ENCODE data around the gene ABCA4.

The ABCA4 gene

GRCh38 chr1:94146273-94146672 lies 25.3 kb upstream of the ABCA4 start:
- TF ChIP-seq CREB5 (CRISPR knock-in tag; IDR thresholded peaks at IDR 0.05; ENCODE audit: low read depth) (no peak), RARB (CRISPR knock-in tag; IDR thresholded peaks at IDR 0.05) (no peak), ZNF565 (CRISPR knock-in tag; conservative IDR thresholded peaks at IDR 0.05; ENCODE audit: low read depth) (no peak), ZNF8 (CRISPR knock-in tag; IDR thresholded peaks at IDR 0.05) (no peak), TSHZ2 (CRISPR knock-in tag; IDR thresholded peaks at IDR 0.05) (no peak), ZFP30 (CRISPR knock-in tag; IDR thresholded peaks at IDR 0.05) (no peak)
- ATAC-seq: no peak

- no peak for TF ChIP-seq ZFP30 (CRISPR knock-in tag; IDR thresholded peaks at IDR 0.05)
- TF ChIP-seq BACH2 (CRISPR knock-in tag; IDR thresholded peaks at IDR 0.05; ENCODE audit: borderline replicate concordance): no peak
- no peak for TF ChIP-seq ESRRG (CRISPR knock-in tag; IDR thresholded peaks at IDR 0.05)
- ATAC-seq: no peak
These were observed 23.9 kb upstream of the ABCA4 start for GRCh38 chr1:94144836-94145235.

GRCh38 chr1:94143809-94144176 lies 22.8 kb upstream of the ABCA4 start:
- ATAC-seq: no peak
- TF ChIP-seq ESRRG (CRISPR knock-in tag; IDR thresholded peaks at IDR 0.05) (no peak), TCF4 (CRISPR knock-in tag; IDR thresholded peaks at IDR 0.05; ENCODE audit: borderline replicate concordance) (no peak), PATZ1 (CRISPR knock-in tag; IDR thresholded peaks at IDR 0.05; ENCODE audit: borderline replicate concordance) (no peak), ZNF565 (CRISPR knock-in tag; conservative IDR thresholded peaks at IDR 0.05; ENCODE audit: low read depth) (no peak), CREB5 (CRISPR knock-in tag; IDR thresholded peaks at IDR 0.05; ENCODE audit: low read depth) (no peak), ZNF8 (CRISPR knock-in tag; IDR thresholded peaks at IDR 0.05) (no peak), ZFP3 (CRISPR knock-in tag; IDR thresholded peaks at IDR 0.05) (no peak), TOX (CRISPR knock-in tag; IDR thresholded peaks at IDR 0.05; ENCODE audit: borderline replicate concordance) (no peak), TSHZ2 (CRISPR knock-in tag; IDR thresholded peaks at IDR 0.05) (no peak), ZFP30 (CRISPR knock-in tag; IDR thresholded peaks at IDR 0.05) (no peak)

- no peak for ATAC-seq
- TF ChIP-seq CSDC2 (CRISPR knock-in tag; IDR thresholded peaks at IDR 0.05) (no peak), GLIS3 (CRISPR knock-in tag; IDR thresholded peaks at IDR 0.05) (no peak), ESRRG (CRISPR knock-in tag; IDR thresholded peaks at IDR 0.05) (no peak), ZFP3 (CRISPR knock-in tag; IDR thresholded peaks at IDR 0.05) (no peak), OSR1 (CRISPR knock-in tag; IDR thresholded peaks at IDR 0.05) (no peak), RARB (CRISPR knock-in tag; IDR thresholded peaks at IDR 0.05) (no peak), ARNTL (CRISPR knock-in tag; IDR thresholded peaks at IDR 0.05; ENCODE audit: borderline replicate concordance, low read depth) (no peak), ZC3H10 (CRISPR knock-in tag; IDR thresholded peaks at IDR 0.05) (no peak), CREB5 (CRISPR knock-in tag; IDR thresholded peaks at IDR 0.05; ENCODE audit: low read depth) (no peak), PATZ1 (CRISPR knock-in tag; IDR thresholded peaks at IDR 0.05; ENCODE audit: borderline replicate concordance) (no peak), SNAI2 (CRISPR knock-in tag; IDR thresholded peaks at IDR 0.05) (no peak), ZNF565 (CRISPR knock-in tag; conservative IDR thresholded peaks at IDR 0.05; ENCODE audit: low read depth) (no peak), ZFP30 (CRISPR knock-in tag; IDR thresholded peaks at IDR 0.05) (no peak)
These were observed 22.3 kb upstream of the ABCA4 start for GRCh38 chr1:94143173-94143808.

All from SK-N-SH treated with all-trans-retinoic acid at 6 μM for 48 hours (cell line).